Measurements from ENCODE around the gene PCDH9.

The PCDH9 gene

GRCh38 chr13:67216864-67217263, 13.3 kb downstream of the PCDH9 start:
- Histone ChIP-seq H3K27me3 (ENCODE audit: low read length) (no peaks in the 10 kb centered on the region), H3K79me2 (ENCODE audit: insufficient read depth, low read length) (peaks cover 57% of the 10 kb centered on the region), H3K9me3 (ENCODE audit: insufficient read depth, low read length) (no peaks in the 10 kb centered on the region), H3K9ac (ENCODE audit: low read length) (no peak overlapping the region), H4K20me1 (ENCODE audit: low read depth, low read length) (no peaks in the 10 kb centered on the region), H3K9me2 (replicated peaks; ENCODE audit: insufficient read depth, low read length) (no peaks in the 10 kb centered on the region), H3K36me3 (ENCODE audit: low read length) (peaks cover 17% of the 10 kb centered on the region; the same call in 1 of the 2 replicates), H3K27ac (ENCODE audit: low read depth, low read length) (no peak overlapping the region), H3K4me2 (ENCODE audit: low read depth, low read length, poor library complexity, severe bottlenecking) (no peak overlapping the region), H3F3A (ENCODE audit: insufficient read depth) (peaks cover 8% of the 10 kb centered on the region; the same call in 1 of the 2 replicates), H2AFZ (ENCODE audit: low read depth, low read length, severe bottlenecking) (no peak overlapping the region), H3K4me3 (ENCODE audit: insufficient read depth, low read length, poor library complexity, severe bottlenecking) (no peak overlapping the region)
- TF ChIP-seq CTCF (IDR thresholded peaks at IDR 0.05; ENCODE audit: insufficient read depth, low read length, poor library complexity, severe bottlenecking) (no peak), EZH2phosphoT487 (conservative IDR thresholded peaks at IDR 0.05; ENCODE audit: low read length) (no peak)

GRCh38 chr13:67210208-67210607, 19.9 kb downstream of the PCDH9 start:
- H3K79me2 ChIP-seq (ENCODE audit: insufficient read depth, low read length), result peaks cover 4% of the 10 kb centered on the region; the same call in 1 of the 2 replicates

DNA sequence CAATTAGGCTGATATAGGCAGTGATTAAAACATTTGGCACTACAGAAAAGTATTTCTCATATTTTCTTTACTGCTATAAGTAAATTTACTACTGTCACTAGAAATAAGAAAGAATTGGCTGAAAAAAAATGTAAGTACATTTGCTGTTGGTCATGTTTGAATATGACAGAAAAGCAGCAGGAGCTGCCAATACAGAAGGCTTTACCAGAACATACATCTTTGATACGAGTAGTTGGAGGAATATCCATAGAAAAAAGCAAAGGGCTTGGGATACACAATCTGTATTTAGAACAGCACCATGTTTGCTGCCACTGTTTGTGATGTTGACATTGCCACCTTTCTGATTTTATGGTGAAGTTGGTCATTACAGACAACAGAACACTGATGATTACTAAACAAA, 21.6 kb downstream of the PCDH9 start:
- Histone ChIP-seq H3K79me2 (ENCODE audit: insufficient read depth, low read length) (0 out of 2 replicates have a peak, but pooled peaks cover 4% of the 10 kb centered on the region), H4K20me1 (ENCODE audit: low read depth, low read length) (no peaks in the 10 kb centered on the region), H3K9ac (ENCODE audit: low read length) (no peak overlapping the region), H3K9me3 (ENCODE audit: insufficient read depth, low read length) (no peaks in the 10 kb centered on the region), H3K36me3 (ENCODE audit: low read length) (peaks cover 15% of the 10 kb centered on the region), H3K4me3 (ENCODE audit: insufficient read depth, low read length, poor library complexity, severe bottlenecking) (no peak overlapping the region), H3K4me2 (ENCODE audit: low read depth, low read length, poor library complexity, severe bottlenecking) (no peak overlapping the region), H2AFZ (ENCODE audit: low read depth, low read length, severe bottlenecking) (no peak overlapping the region), H3K9me2 (replicated peaks; ENCODE audit: insufficient read depth, low read length) (no peaks in the 10 kb centered on the region), H3F3A (ENCODE audit: insufficient read depth) (no peaks in the 10 kb centered on the region), H3K27me3 (ENCODE audit: low read length) (no peaks in the 10 kb centered on the region), H3K27ac (ENCODE audit: low read depth, low read length) (no peak overlapping the region)
- TF ChIP-seq CTCF (IDR thresholded peaks at IDR 0.05; ENCODE audit: insufficient read depth, low read length, poor library complexity, severe bottlenecking), result no peak
- TF ChIP-seq EZH2phosphoT487 (conservative IDR thresholded peaks at IDR 0.05; ENCODE audit: low read length), result no peak

More at GRCh38 chr13:67210208-67210607, 19.9 kb downstream of the PCDH9 start:
- Histone ChIP-seq H3K4me3 (ENCODE audit: insufficient read depth, low read length, poor library complexity, severe bottlenecking) (no peak overlapping the region), H3K36me3 (ENCODE audit: low read length) (peaks cover 20% of the 10 kb centered on the region), H3K27ac (ENCODE audit: low read depth, low read length) (no peak overlapping the region), H3K27me3 (ENCODE audit: low read length) (no peaks in the 10 kb centered on the region), H4K20me1 (ENCODE audit: low read depth, low read length) (no peaks in the 10 kb centered on the region), H3K9me3 (ENCODE audit: insufficient read depth, low read length) (no peaks in the 10 kb centered on the region), H3K9ac (ENCODE audit: low read length) (no peak overlapping the region), H3K4me2 (ENCODE audit: low read depth, low read length, poor library complexity, severe bottlenecking) (no peak overlapping the region), H3F3A (ENCODE audit: insufficient read depth) (no peaks in the 10 kb centered on the region), H3K9me2 (replicated peaks; ENCODE audit: insufficient read depth, low read length) (no peaks in the 10 kb centered on the region), H2AFZ (ENCODE audit: low read depth, low read length, severe bottlenecking) (no peak overlapping the region)
- no peak for TF ChIP-seq CTCF (IDR thresholded peaks at IDR 0.05; ENCODE audit: insufficient read depth, low read length, poor library complexity, severe bottlenecking)
- TF ChIP-seq EZH2phosphoT487 (conservative IDR thresholded peaks at IDR 0.05; ENCODE audit: low read length), result no peak

All from SU-DHL-6 (cell line).